BLaER1 treated with 17β-estradiol and CSF1 and Interleukin-3, amounts not matched to agents 10 nM and 100 nM (cell line): Measurements from ENCODE around the gene TMEM184B.

Source experiments
- H3K27ac ChIP-seq, 11 experiments: shearing (Covaris generic); formaldehyde crosslinking; 2 replicates each; pipeline ENCODE4 v1.8.1; 2022
- H3K27me3 ChIP-seq, 11 experiments: shearing (Covaris generic); formaldehyde crosslinking; 2 replicates each; pipeline ENCODE4 v1.8.1; 2022
- H3K36me3 ChIP-seq, 11 experiments: shearing (Covaris generic); formaldehyde crosslinking; 2 replicates each; pipeline ENCODE4 v1.8.1; 2022
- H3K4me1 ChIP-seq, 10 experiments: shearing (Covaris generic); formaldehyde crosslinking; 2 replicates each; pipeline ENCODE4 v1.8.1; 2022
- H3K4me2 ChIP-seq, 11 experiments: shearing (Covaris generic); formaldehyde crosslinking; 2 replicates each; pipeline ENCODE4 v1.8.1; 2022
- H3K4me3 ChIP-seq, 10 experiments: shearing (Covaris generic); formaldehyde crosslinking; 2 replicates each; pipeline ENCODE4 v1.8.1; 2022
- H3K9ac ChIP-seq, 11 experiments: shearing (Covaris generic); formaldehyde crosslinking; 2 replicates each; pipeline ENCODE4 v1.8.1; 2022
- H3K9me3 ChIP-seq, 11 experiments: shearing (Covaris generic); formaldehyde crosslinking; replicated peaks in 1 of 11; 2 replicates each; pipeline ENCODE4 v1.8.1; 2022
- H4K20me1 ChIP-seq, 11 experiments: shearing (Covaris generic); formaldehyde crosslinking; 2 replicates each; pipeline ENCODE4 v1.8.1; 2022
- Cebpa-rat ChIP-seq, 11 experiments: shearing (Covaris generic); IDR thresholded peaks; 2 replicates each; pipeline ENCODE4 v1.8.1; 2022

The TMEM184B gene

DNA sequence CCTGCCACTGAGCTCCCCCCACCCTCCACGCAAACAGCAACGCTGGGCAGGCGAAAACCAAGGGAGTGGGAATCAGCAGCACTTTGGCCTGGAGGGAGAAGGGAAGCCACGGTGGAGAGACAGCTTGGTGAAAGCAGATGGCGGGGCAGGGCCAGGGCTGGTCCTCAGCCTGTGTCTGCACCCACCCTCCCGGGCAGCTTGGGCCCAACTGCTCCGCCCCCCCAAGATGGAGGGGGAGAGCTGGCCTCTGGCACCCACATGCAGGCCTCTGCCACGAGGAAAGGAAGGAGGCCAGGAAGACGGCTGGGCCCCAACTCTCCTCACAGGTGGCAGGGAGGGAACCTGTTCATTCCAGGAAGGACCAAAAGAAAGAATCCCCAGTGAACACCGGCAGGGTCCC, 53.2 kb downstream of the TMEM184B start:
- peaks cover 67 to 99% (median 84%) of the 10 kb centered on the region in 10 experiments for H3K4me1 ChIP-seq
- peaks cover 0 to 21% (median 0%) of the 10 kb centered on the region in 11 experiments; a peak in 4 of 22 replicates for H4K20me1 ChIP-seq
- no peaks in the 10 kb centered on the region for H3K9me3 ChIP-seq
- peaks cover 7 to 39% (median 22%) of the 10 kb centered on the region in 11 experiments; a peak in 18 of 22 replicates for H3K36me3 ChIP-seq
- peak overlapping the region; percentile 56 to 98 (median 82) for H3K4me2 ChIP-seq
- H3K9ac ChIP-seq: peak overlapping the region; percentile 38 to 78 (median 56); a peak in 20 of 22 replicates
- peak overlapping the region in 3 of 10 experiments; percentile 17 to 39 (median 27); a peak in 3 of 20 replicates for H3K4me3 ChIP-seq
- no peak for TF ChIP-seq Cebpa-rat (IDR thresholded peaks at IDR 0.05)
- peak overlapping the region; percentile 44 to 93 (median 69) for H3K27ac ChIP-seq
- no peaks in the 10 kb centered on the region for H3K27me3 ChIP-seq

DNA sequence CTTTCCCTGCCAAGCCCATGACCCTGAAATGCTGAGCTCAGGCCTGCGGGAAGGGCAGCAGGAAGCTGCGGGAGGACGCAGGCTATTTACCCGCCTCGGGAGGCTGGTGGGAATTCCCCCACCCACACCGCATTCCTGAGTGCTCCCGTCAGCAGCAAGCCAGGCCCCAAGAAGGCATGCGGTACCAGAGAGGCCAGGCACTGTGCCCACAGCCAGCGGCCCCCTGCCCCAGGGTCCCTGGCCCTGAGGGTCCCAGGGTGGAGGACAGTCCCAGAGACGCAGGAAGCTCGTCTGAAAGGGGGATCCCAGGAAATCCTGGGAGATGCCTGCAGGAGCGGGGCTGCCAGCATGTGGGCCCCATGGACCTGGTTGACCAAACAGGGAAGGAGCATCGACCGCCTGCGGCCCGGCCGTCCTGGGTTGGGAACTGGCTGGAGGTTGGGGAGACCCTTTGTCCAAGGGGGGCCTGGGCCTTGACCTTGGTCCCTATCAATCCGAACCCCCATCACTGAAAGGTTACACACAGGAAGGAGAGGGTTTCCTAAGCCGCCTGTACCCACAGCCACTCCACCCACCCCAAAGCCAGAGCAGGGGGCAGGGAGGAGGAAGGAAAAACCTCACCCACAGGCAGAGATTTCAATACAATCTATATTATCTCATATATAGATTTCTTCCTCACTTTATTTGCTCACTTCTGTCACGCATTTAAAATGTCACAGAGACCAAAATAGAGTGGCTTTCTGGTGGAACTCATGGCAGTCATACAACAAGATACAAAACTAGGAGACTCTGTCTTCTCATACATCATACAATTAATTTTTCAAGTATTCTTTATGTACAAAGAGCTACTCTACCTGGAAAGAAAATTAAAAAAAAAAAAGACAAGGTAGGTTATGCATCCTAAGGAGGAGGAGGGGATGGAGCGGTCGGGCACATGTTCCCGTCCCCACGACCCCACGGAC, 53.9 kb downstream of the TMEM184B start:
- peaks cover 7 to 42% (median 19%) of the 10 kb centered on the region in 11 experiments; a peak in 16 of 22 replicates for H3K36me3 ChIP-seq
- H4K20me1 ChIP-seq: peaks cover 0 to 25% (median 2%) of the 10 kb centered on the region in 11 experiments; a peak in 10 of 22 replicates
- H3K27me3 ChIP-seq: no peaks in the 10 kb centered on the region
- peaks cover 64 to 99% (median 86%) of the 10 kb centered on the region in 10 experiments for H3K4me1 ChIP-seq
- peak overlapping the region; percentile 38 to 78 (median 56); a peak in 19 of 22 replicates for H3K9ac ChIP-seq
- peak overlapping the region in 2 of 10 experiments; percentile 17 to 39; a peak in 4 of 20 replicates for H3K4me3 ChIP-seq
- no peak for TF ChIP-seq Cebpa-rat (IDR thresholded peaks at IDR 0.05)
- no peaks in the 10 kb centered on the region for H3K9me3 ChIP-seq
- H3K4me2 ChIP-seq: peak overlapping the region; percentile 56 to 98 (median 82)
- peak overlapping the region; percentile 44 to 93 (median 69); a peak in 21 of 22 replicates for H3K27ac ChIP-seq

DNA sequence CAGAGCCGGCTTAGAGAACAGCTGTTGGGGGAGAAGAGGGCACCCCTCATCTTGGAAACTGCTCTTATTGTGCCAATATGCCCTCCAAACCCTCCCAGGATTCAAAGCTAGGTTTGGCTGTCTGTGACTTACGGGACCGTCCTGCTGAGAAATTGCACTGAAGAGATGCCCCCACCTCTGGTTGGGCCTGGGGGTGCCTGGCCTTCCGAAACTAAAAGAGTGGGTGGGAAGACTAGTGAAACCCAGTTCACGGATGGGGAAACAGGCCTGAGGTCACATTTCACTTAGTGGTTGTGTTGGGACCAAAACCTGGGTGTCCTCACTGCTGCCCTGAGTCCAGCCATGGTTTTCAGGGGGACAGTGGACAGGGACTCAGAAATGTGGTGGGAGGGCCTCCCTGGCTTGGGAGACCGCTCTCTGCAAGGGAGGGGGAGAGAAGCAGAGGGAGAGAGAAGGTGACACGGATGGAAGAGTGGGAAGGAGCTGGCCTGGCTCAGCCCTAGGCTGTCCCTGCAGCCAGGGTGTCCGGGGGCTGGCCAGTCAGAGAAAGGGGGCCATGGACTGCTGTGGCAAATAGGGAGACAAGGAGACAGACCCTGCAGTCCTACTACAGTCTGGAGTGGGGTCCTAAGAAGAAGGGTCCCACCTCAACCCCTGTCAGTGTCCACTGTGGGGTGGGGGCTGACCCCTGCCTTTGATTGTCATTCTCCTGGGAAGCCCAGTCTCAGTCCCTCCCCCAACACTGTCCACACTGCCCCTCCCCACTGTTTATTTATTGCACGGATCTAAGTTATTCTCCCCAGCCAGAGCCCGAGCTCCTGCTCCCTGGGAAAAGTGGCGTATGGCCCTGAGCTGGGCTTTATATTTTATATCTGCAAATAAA, 57.4 kb downstream of the TMEM184B start:
- H3K9ac ChIP-seq: peak overlapping the region in 5 of 11 experiments; percentile 12 to 44 (median 38); a peak in 3 of 22 replicates
- H3K36me3 ChIP-seq: peaks cover 0 to 45% (median 9%) of the 10 kb centered on the region in 11 experiments; a peak in 13 of 22 replicates
- no peak overlapping the region; a peak in 2 of 22 replicates for H3K27ac ChIP-seq
- H3K27me3 ChIP-seq: no peaks in the 10 kb centered on the region
- H4K20me1 ChIP-seq: peaks cover 4 to 40% (median 10%) of the 10 kb centered on the region in 11 experiments; a peak in 12 of 22 replicates
- 0 out of 20 replicates have a peak overlapping the region, but pooled peaks of 1 of the 10 experiments have one; percentile 52 for H3K4me3 ChIP-seq
- H3K4me2 ChIP-seq: peak overlapping the region; percentile 66 to 92 (median 74); a peak in 20 of 22 replicates
- no peak for TF ChIP-seq Cebpa-rat (IDR thresholded peaks at IDR 0.05)
- H3K4me1 ChIP-seq: peaks cover 41 to 99% (median 74%) of the 10 kb centered on the region in 10 experiments
- H3K9me3 ChIP-seq: no peaks in the 10 kb centered on the region

DNA sequence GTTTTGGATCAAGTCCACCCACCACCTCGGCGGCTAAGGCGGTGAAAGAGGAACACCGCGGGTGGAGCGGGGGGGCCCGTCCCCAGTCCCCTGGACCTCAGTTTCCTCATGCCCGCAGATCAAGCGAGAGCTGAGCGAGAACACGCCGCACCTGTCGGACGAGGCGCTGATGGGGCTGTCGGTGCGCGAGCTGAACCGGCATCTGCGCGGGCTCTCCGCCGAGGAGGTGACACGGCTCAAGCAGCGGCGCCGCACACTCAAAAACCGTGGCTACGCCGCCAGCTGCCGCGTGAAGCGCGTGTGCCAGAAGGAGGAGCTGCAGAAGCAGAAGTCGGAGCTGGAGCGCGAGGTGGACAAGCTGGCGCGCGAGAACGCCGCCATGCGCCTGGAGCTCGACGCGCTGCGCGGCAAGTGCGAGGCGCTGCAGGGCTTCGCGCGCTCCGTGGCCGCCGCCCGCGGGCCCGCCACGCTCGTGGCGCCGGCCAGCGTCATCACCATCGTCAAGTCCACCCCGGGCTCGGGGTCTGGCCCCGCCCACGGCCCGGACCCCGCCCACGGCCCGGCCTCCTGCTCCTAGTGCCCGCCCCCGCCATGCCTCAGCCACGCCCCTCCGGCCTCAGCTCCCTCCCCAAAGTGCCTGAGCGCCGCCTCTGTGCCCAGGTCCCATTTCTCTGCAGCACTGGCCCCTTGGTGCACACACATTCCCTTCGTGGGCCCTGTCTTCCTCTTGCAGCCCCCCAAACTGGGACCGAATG, 58.3 kb downstream of the TMEM184B start:
- peaks cover 31 to 99% (median 74%) of the 10 kb centered on the region in 10 experiments for H3K4me1 ChIP-seq
- H3K9me3 ChIP-seq: no peaks in the 10 kb centered on the region
- H3K4me2 ChIP-seq: peak overlapping the region; percentile 66 to 92 (median 74)
- H3K4me3 ChIP-seq: peak overlapping the region in 8 of 10 experiments; percentile 4 to 52 (median 32); a peak in 8 of 20 replicates
- H3K36me3 ChIP-seq: peaks cover 0 to 49% (median 9%) of the 10 kb centered on the region in 11 experiments; a peak in 13 of 22 replicates
- no peaks in the 10 kb centered on the region for H3K27me3 ChIP-seq
- peak overlapping the region in 10 of 11 experiments; percentile 11 to 44 (median 40); a peak in 10 of 22 replicates for H3K9ac ChIP-seq
- TF ChIP-seq Cebpa-rat (IDR thresholded peaks at IDR 0.05): no peak
- peaks cover 4 to 50% (median 14%) of the 10 kb centered on the region in 11 experiments; a peak in 12 of 22 replicates for H4K20me1 ChIP-seq
- H3K27ac ChIP-seq: peak overlapping the region in 8 of 11 experiments; percentile 26 to 55 (median 37); a peak in 14 of 22 replicates

DNA sequence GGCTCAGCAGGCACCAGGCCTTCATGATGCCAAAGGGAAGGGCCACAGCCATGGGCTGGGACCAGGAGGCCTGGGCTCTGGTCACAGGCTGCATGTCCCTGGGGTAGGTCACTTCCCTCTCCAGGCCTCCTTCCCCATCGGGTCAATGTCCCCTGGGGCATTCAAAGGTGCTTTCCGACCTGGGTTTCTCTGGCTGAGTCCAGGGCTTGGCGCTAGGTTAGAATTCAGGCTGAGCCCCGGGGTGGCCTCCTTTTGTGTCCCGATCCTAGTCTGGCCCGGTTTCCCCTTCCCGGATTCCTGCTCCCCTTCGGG, 58.9 kb downstream of the TMEM184B start:
- Histone ChIP-seq H3K27me3 (no peaks in the 10 kb centered on the region), H3K9ac (peak overlapping the region in 9 of 11 experiments; percentile 11 to 44 (median 41); a peak in 7 of 22 replicates), H3K36me3 (peaks cover 0 to 49% (median 9%) of the 10 kb centered on the region in 11 experiments; a peak in 13 of 22 replicates), H4K20me1 (peaks cover 4 to 55% (median 16%) of the 10 kb centered on the region in 11 experiments; a peak in 12 of 22 replicates), H3K4me3 (peak overlapping the region in 5 of 10 experiments; percentile 4 to 41 (median 28); a peak in 4 of 20 replicates), H3K4me1 (peaks cover 26 to 99% (median 72%) of the 10 kb centered on the region in 10 experiments), H3K9me3 (no peaks in the 10 kb centered on the region), H3K27ac (peak overlapping the region in 7 of 11 experiments; percentile 26 to 55 (median 43); a peak in 10 of 22 replicates), H3K4me2 (peak overlapping the region; percentile 66 to 92 (median 74))
- no peak for TF ChIP-seq Cebpa-rat (IDR thresholded peaks at IDR 0.05)

DNA sequence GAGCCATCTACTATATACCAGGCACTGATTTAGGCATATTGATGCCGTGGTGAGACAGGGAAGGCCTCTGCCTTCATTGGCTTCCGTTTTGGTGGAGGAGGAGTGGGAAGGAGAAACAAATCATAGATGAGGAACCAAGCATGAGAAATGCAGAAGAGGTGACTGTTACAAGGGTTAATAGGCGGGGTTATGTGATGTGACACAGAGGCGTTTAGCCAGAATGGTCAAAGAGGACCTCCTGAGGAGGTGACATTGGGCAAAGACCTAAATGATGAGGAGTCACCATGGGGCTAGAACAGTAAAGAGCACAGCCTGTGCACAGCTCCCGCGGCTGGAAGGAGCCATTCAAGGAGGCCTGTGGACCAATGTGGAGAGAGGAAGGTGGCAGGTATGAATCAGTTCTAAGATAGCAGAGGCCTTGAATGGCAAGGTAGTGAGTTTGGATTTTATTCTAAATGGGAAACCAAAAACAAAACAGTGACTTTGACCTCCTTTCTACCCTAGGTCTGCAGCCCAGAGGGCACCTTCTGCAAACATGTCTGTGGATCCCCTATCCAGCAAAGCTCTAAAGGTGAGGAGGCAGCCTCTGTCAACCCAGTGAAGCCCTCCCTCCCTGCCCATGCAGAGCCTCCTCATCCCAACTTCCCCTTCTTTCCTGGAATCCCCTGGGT, 59.4 kb downstream of the TMEM184B start:
- Histone ChIP-seq H4K20me1 (peaks cover 4 to 60% (median 21%) of the 10 kb centered on the region in 11 experiments; a peak in 13 of 22 replicates), H3K36me3 (peaks cover 0 to 49% (median 9%) of the 10 kb centered on the region in 11 experiments; a peak in 13 of 22 replicates), H3K9ac (0 out of 22 replicates have a peak overlapping the region, but pooled peaks of 1 of the 11 experiments have one; percentile 15), H3K27ac (peak overlapping the region in 2 of 11 experiments; percentile 26 to 55; a peak in 3 of 22 replicates), H3K4me3 (peak overlapping the region in 1 of 10 experiments; percentile 14; a peak in 2 of 20 replicates), H3K9me3 (no peaks in the 10 kb centered on the region), H3K4me1 (peaks cover 21 to 99% (median 70%) of the 10 kb centered on the region in 10 experiments), H3K4me2 (peak overlapping the region; percentile 66 to 92 (median 74); a peak in 21 of 22 replicates), H3K27me3 (no peaks in the 10 kb centered on the region)
- no peak for TF ChIP-seq Cebpa-rat (IDR thresholded peaks at IDR 0.05)

DNA sequence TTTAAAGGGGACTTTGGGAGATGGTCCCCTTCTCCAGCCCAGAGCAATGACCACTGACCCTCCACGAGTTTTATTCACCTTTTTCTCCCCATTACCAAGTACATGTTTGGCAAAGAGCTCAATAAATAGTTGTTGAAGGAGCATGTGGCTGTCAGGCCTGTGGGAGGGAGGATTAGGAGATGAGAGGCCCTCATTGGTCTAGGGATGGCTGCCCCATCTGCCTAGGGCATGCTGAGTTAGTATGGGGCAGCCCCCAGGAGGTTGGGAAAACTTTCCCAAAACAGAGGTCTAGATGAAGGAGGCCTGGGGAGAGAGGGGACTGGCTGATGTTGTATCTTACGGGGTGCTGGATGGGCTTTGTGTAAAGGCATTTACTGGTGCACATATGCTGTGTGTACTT, 60.4 kb downstream of the TMEM184B start:
- H3K36me3 ChIP-seq: peaks cover 0 to 49% (median 9%) of the 10 kb centered on the region in 11 experiments; a peak in 13 of 22 replicates
- peak overlapping the region in 1 of 11 experiments; percentile 31; a peak in 1 of 22 replicates for H3K9ac ChIP-seq
- 0 out of 22 replicates have a peak overlapping the region, but pooled peaks of 2 of the 11 experiments have one; percentile 6 to 26 for H3K27ac ChIP-seq
- H3K27me3 ChIP-seq: no peaks in the 10 kb centered on the region
- H4K20me1 ChIP-seq: peaks cover 4 to 70% (median 30%) of the 10 kb centered on the region in 11 experiments; a peak in 15 of 22 replicates
- TF ChIP-seq Cebpa-rat (IDR thresholded peaks at IDR 0.05): no peak
- no peaks in the 10 kb centered on the region for H3K9me3 ChIP-seq
- H3K4me1 ChIP-seq: peaks cover 16 to 99% (median 65%) of the 10 kb centered on the region in 10 experiments
- H3K4me3 ChIP-seq: no peak overlapping the region
- peak overlapping the region in 6 of 11 experiments; percentile 66 to 92 (median 81); a peak in 7 of 22 replicates for H3K4me2 ChIP-seq
